GM21526 (cell line): ENCODE data around the gene DLX4.

ENCODE experiments used
- ATAC-seq: cut with Tn5 transposase; IDR thresholded peaks from one replicate; pipeline ENCODE4 v1.9.1; 2021; ENCODE audit warnings: moderate library complexity; ENCODE audit not compliant: unreplicated experiment, low FRiP score

The DLX4 gene

DNA sequence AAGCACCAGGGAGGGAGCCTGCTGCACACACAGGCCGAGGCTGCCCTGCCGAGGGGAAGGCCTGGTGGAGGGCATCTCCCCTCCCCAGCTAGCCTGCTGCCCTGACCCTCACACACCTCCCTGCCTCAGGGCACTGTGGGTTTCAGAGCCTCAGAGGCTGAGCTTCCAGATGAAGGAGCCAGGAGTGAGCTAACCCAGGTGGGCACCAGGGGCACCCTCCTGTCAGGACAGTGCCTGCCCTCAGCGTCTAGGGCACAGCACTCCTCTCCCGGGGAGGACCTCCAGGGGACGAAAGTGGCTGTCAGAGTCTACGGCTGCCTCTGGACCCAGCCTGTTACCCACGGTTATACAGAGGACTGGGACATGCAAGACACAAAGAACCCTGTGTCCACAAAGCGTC, 22.8 kb upstream of the DLX4 start:
- ATAC-seq = no peak

GRCh38 chr17:49946964-49947584, 21.9 kb upstream of the DLX4 start:
- no peak for ATAC-seq

- ATAC-seq = no peak
Measured at GRCh38 chr17:49949634-49950033, 19.4 kb upstream of the DLX4 start.

DNA sequence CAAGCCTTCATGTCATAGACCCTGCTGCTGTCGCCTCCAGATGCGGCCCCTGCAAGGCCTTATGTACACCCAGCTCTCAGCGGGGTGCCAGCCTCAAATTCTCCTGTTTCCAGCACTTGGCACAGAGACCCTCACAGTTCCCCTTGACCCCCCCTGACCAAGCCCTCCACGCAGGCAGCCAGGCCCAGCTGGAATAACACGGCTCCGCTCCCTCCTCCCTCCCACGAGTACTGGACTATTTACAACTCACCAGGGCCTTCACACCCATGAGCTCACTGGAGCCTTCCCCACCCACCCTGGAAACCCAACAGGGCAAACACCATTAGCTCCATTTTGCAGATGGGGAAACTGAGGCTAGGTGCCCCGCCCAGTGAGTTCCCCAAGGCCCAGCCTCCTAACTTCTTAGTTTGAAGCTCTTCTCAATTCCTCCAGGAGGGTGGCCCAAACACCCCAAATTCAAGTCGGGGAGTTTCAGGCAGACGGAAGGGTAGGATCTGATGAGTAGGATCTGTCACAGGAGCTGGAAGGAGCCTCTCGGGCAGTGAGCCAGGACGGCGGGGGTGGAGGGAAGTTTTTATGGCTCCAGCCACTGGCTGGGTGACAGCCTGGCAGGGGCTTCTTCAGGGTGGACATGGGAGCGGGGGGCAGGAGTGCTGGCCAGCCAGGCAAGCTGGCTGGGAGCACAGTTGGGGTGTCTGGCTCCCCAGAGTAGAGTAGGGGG, 17.5 kb upstream of the DLX4 start:
- no peak for ATAC-seq

- no peak for ATAC-seq
Measured at GRCh38 chr17:49952209-49952911, 16.6 kb upstream of the DLX4 start.

- ATAC-seq = no peak
Measured at GRCh38 chr17:49952912-49953497, 16.0 kb upstream of the DLX4 start.

- no peak for ATAC-seq
Measured at GRCh38 chr17:49955157-49955556, 13.8 kb upstream of the DLX4 start.

DNA sequence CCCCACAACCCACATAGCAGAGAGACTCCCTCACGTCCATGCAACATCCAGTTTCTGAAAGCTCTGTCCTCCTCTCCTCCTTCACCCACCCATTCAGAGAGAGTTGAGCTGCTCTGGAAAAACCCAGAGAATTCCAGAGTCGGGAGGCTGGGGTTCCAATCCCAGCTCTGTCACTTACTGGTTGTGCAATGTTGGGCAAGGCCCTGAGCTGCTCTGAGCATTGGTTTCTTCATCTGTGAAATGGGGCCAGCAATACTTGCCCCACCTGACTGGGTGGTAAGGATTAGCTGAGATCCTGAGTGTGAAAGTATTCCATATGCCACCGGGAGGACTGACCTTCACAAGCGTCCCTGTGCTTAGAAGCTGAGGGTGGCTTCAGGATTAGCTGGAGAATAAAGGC, 12.2 kb upstream of the DLX4 start:
- no peak for ATAC-seq

DNA sequence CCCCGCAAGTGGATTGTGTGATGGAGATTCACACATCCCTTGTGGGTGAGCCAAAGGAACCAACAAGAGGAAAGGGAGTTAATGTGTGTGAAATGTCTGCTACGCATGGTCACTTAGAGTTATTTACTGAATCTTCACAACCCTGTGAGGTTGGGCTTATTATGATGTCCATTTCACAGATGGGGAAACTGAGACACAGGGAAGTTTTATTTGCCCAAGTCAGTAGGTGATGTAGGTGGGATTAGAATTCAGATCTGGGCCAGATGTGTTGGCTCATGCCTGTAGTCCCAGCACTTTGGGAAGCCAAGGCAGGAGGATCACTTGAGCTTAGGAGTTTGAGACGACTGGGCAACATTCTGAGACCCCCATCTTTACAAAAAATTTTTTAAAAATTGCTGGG, 11.6 kb upstream of the DLX4 start:
- ATAC-seq = no peak

- no peak for ATAC-seq
Measured at GRCh38 chr17:49958723-49959122, 10.3 kb upstream of the DLX4 start.

DNA sequence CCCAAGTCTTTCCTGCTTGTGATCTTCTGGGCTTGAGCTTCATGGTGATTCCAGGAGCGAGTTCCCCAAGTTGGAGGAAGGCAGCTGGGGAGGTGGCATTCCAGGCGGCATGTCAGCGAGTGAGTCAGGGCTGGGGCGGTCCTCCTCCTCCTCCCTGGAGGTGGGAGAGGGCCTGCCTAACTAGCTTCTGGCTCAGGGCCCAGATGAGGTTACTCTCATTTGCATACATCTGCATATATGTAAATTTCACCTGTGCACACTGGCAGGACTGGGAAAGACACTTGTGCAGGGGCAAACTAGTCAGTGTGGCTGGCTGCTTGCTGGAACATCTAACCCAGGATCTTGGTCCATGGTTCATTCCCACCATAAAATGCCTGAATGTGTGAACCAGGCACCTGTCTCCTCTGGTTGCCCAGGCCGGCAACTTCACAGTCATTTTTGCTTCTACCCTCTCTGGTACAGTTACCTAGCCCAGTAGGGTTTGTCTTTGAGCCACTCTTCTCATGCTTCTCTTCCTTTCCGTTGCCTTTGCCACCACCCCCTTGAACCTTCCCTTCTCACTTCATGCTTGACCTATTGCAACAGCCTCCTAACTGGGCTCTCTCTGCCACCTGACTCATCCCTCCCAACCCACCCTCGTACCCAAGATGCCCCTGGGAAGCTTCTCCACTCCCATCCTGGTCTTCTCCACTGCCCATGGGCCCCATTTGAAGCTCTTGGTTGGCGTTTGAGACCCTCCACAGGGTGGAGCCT, 9.6 kb upstream of the DLX4 start:
- no peak for ATAC-seq

DNA sequence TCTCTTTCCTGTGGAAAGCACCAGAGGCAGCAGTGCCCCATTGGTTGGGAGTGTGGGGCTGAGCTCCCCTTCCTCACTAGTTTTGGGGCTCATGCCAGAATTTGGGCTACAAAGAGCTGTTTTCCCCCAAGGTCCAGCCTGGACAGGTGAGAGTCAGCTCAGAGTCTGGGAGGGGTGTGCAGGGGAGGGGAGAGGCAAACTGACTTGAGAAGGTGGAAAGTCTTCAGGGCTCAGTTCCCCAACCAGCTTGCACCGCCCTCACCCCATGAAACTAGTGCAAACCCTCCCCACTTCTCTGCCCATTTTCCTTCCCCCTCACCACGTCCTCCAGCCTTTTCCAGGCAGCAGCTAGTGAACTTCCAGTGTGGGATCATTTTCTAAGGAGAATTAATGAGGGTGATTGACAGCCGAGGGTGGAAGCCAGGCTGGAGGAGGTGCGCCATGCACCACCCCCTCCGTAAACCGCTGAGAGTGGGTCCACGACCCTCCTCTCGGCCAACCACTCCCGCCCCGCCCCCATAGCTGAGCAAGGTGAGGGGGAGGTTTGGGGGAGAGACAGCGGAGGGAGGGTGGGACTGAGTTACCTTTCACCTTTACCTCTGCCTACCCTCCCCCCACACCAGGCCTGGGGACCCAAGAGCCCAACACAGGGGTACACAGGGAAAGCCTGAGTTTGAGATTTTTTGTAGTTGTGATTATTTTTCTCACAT, 6.2 kb upstream of the DLX4 start:
- ATAC-seq = no peak

DNA sequence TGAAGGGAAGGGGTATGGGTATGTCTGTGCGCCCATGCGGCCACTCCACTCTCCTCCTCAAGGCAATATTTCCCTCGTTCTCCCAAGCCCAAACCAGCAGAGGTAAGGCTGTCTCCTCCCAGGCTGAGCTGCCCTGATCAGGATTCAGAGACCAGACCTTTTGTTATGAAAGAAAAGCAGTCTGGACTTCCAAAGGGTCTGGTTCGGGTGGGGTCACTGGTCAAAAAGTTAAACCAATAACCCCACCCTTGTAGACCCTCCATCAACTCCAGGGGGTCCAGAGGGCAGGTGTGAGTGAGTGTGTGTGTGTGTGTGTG, 5.7 kb upstream of the DLX4 start:
- ATAC-seq = no peak

GRCh38 chr17:49963626-49964302, 5.2 kb upstream of the DLX4 start:
- no peak for ATAC-seq

GRCh38 chr17:49964303-49964768, 4.7 kb upstream of the DLX4 start:
- ATAC-seq = no peak

GRCh38 chr17:49964769-49965523, 4.0 kb upstream of the DLX4 start:
- no peak for ATAC-seq

DNA sequence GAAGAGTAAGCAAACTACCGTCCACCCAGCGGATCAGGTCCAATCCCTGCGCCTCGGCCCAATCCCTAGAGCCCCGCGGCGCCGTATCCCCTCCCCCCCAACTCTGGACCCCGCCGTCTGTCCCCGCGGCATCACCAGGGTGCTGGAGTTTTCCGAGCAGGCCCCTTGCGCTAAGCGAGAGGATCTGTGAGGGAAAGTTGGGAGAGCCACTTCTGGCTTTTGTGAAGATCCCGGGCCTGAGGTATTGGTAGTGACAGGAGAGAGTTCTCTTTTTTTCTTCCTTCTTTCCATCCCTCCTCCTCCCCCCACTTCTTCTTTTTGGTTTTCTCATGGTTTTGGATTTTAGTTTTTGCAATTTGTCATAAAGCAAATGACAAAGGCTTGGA, 3.5 kb upstream of the DLX4 start:
- no peak for ATAC-seq

DNA sequence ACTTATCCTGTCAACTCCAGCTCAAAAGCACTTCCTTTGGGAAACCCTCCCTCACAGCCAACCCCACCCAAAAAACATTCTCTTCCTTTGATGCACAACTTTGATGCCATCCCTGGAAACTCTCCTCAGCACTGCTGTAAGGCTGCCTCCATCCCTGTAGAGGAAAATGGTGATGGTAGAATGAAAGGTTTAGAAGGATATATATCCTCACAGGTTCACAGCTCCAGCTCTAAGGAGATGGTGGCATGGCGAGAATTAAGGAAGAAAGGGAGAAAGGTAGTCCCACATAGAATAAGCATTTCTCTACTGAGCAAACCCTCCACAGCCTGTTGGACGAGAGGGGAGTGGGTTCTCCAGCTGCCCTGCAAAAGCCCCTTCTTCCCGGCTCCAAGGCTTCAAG, 2.2 kb upstream of the DLX4 start:
- ATAC-seq = no peak

DNA sequence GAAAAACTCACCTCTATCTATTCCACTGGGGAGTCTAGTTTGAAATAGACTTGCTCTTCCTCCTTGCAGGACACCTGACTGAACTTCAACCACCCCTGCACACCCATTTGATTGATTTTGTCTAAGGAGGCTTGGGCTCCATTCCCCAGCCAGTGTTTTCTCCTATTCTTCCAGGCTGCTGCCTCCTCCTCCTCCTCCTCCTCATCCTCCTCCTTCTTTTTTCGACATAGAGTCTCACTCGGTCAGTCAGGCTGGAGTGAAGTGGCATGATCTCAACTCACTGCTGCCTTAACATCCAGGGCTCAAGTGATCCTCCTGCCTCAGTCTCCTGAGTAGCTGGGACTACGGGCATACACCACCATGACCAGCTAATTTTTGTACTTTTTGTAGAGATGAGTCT, 1.8 kb upstream of the DLX4 start:
- no peak for ATAC-seq
